IPS DF 6.9 (cell line): ENCODE measurements around the gene PRDX2.
"Not testable (repeated sequence)": the region's sequence is repeated elsewhere in the genome, so short reads cannot be mapped to it uniquely, and the experiment has no call there.

Source experiments
- DNase-seq: peaks from one replicate; pipeline ENCODE4 v3.0.0-alpha.2; 2013; ENCODE audit warnings: low read depth, low spot score
- H3K27ac ChIP-seq: one replicate; pipeline ENCODE4 v1.5.1; 2013; ENCODE audit warnings: low read length, control low read depth
- H3K27me3 ChIP-seq: 2 replicates; pipeline ENCODE4 v1.6.1; 2013; ENCODE audit warnings: mild to moderate bottlenecking, low read length; ENCODE audit not compliant: control insufficient read depth, insufficient read depth
- H3K36me3 ChIP-seq: 2 replicates; pipeline ENCODE4 v1.6.1; 2013; ENCODE audit warnings: low read length; ENCODE audit not compliant: control insufficient read depth, insufficient read depth
- H3K4me1 ChIP-seq: 2 replicates; pipeline ENCODE4 v1.6.1; 2013; ENCODE audit warnings: low read length; ENCODE audit not compliant: control insufficient read depth, insufficient read depth
- H3K4me3 ChIP-seq: 2 replicates; pipeline ENCODE4 v1.5.1; 2013; ENCODE audit warnings: mild to moderate bottlenecking, low read length
- H3K9me3 ChIP-seq: 2 replicates; pipeline ENCODE4 v1.6.1; 2013; ENCODE audit warnings: low read length, inconsistent platforms; ENCODE audit not compliant: control insufficient read depth, insufficient read depth
- WGBS: extraction: QIAGEN DNeasy Blood & Tissue Kit; methylation state at CpG from one replicate; pipeline ENCODE4 v1.1.7; 2013; ENCODE audit warnings: mixed read lengths, missing lambda C conversion rate; ENCODE audit not compliant: insufficient read length, insufficient coverage; 5-methylcytosine and 5-hydroxymethylcytosine counted together

The PRDX2 gene

GRCh38 chr19:12801466-12802266 lies at the start of gene PRDX2, which contains the start of gene THSD8:
Gene PRDX2 (minus strand): TSS chr19:12801800. CDS start chr19:12801261, 539 bp downstream.
Gene THSD8 (plus strand): TSS chr19:12802069. CDS start chr19:12802072, 3 bp downstream.
- WGBS: no CpG with 5 or more reads among the region's 78 CpGs
- no peak for DNase-seq

GRCh38 chr19:12847159-12848139 lies 45.8 kb upstream of the PRDX2 start:
- no peaks in the 10 kb centered on the region for H3K9me3 ChIP-seq
- 0 out of 2 replicates have a peak, but pooled peaks cover 2% of the 10 kb centered on the region for H3K4me1 ChIP-seq
- peaks cover 4% of the 10 kb centered on the region; the same call in 1 of the 2 replicates for H3K36me3 ChIP-seq
- no peak overlapping the region for H3K4me3 ChIP-seq
- no peak overlapping the region for H3K27ac ChIP-seq
- no peaks in the 10 kb centered on the region for H3K27me3 ChIP-seq
- no CpG with 5 or more reads among the region's 69 CpGs for WGBS
- DNase-seq: no peak

More at GRCh38 chr19:12801466-12802266, at the start of gene PRDX2, which contains the start of gene THSD8:
- Histone ChIP-seq H3K27ac (no peak within 1 kb of the TSS), H3K36me3 (peaks cover 6% of the 10 kb centered on the region; the same call in 1 of the 2 replicates), H3K9me3 (no peaks in the 10 kb centered on the region), H3K4me1 (peaks cover 2% of the 10 kb centered on the region), H3K27me3 (no peaks in the 10 kb centered on the region), H3K4me3 (peak within 1 kb of the TSS; percentile 83)

GRCh38 chr19:12846613-12847012 lies 45.0 kb upstream of the PRDX2 start:
- DNase-seq, H3K9me3 ChIP-seq, H3K4me3 ChIP-seq, H3K27ac ChIP-seq, H3K4me1 ChIP-seq, H3K36me3 ChIP-seq, H3K27me3 ChIP-seq: not testable (repeated sequence)
- WGBS: no CpG with 5 or more reads among the region's 7 CpGs

- peaks cover 2% of the 10 kb centered on the region; the same call in 1 of the 2 replicates for H3K4me1 ChIP-seq
- no peak overlapping the region for H3K27ac ChIP-seq
- WGBS: no CpG with 5 or more reads among the region's 3 CpGs
- H3K36me3 ChIP-seq: no peaks in the 10 kb centered on the region
- H3K4me3 ChIP-seq: no peak overlapping the region
- no peaks in the 10 kb centered on the region for H3K27me3 ChIP-seq
- DNase-seq: no peak
- H3K9me3 ChIP-seq: no peaks in the 10 kb centered on the region
These were observed 42.6 kb upstream of the PRDX2 start for GRCh38 chr19:12843999-12844732.

- Histone ChIP-seq H3K4me1 (peaks cover 2% of the 10 kb centered on the region; the same call in 1 of the 2 replicates), H3K4me3 (no peak overlapping the region), H3K27me3 (no peaks in the 10 kb centered on the region), H3K9me3 (no peaks in the 10 kb centered on the region), H3K27ac (no peak overlapping the region), H3K36me3 (no peaks in the 10 kb centered on the region)
- no peak for DNase-seq
- no CpG with 5 or more reads among the region's 11 CpGs for WGBS
These were observed 41.7 kb upstream of the PRDX2 start for GRCh38 chr19:12843328-12843727.

- no peak overlapping the region for H3K4me3 ChIP-seq
- H3K9me3 ChIP-seq: no peaks in the 10 kb centered on the region
- no peaks in the 10 kb centered on the region for H3K36me3 ChIP-seq
- no peak for DNase-seq
- 100% methylated on average over 3 of the region's 18 CpGs for WGBS
- no peak overlapping the region for H3K27ac ChIP-seq
- no peaks in the 10 kb centered on the region; the same call in 1 of the 2 replicates for H3K4me1 ChIP-seq
- H3K27me3 ChIP-seq: no peaks in the 10 kb centered on the region
These were observed 40.9 kb upstream of the PRDX2 start for GRCh38 chr19:12842511-12842910.

GRCh38 chr19:12841094-12841493 lies 39.5 kb upstream of the PRDX2 start:
- Histone ChIP-seq H3K4me1 (no peaks in the 10 kb centered on the region; the same call in 1 of the 2 replicates), H3K27me3 (no peaks in the 10 kb centered on the region), H3K9me3 (no peaks in the 10 kb centered on the region), H3K4me3 (peak overlapping the region; percentile 31; the same call in 1 of the 2 replicates), H3K36me3 (no peaks in the 10 kb centered on the region), H3K27ac (no peak overlapping the region)
- peak; percentile 94 for DNase-seq
- WGBS: no CpG with 5 or more reads among the region's 29 CpGs

GRCh38 chr19:12840091-12841079 lies 38.8 kb upstream of the PRDX2 start:
- DNase-seq: peak; percentile 88
- Histone ChIP-seq H3K4me3 (peak overlapping the region; percentile 31; the same call in 1 of the 2 replicates), H3K36me3 (no peaks in the 10 kb centered on the region), H3K27me3 (no peaks in the 10 kb centered on the region), H3K4me1 (no peaks in the 10 kb centered on the region; the same call in 1 of the 2 replicates), H3K9me3 (no peaks in the 10 kb centered on the region), H3K27ac (no peak overlapping the region)
- WGBS: no CpG with 5 or more reads among the region's 43 CpGs
